Measurements from ENCODE around the gene NBPF4. TPM values are rescaled to one million over a fixed set of nuclear protein-coding genes. Genes with fewer than 3 reads are reported as not detected.

The NBPF4 gene
- total RNA-seq, 1 donor, result under 0.01 TPM

GRCh38 chr1:108199781-108200686, 43.8 kb downstream of the NBPF4 start, which contains the start of gene SLC25A24:
TSS of gene SLC25A24 (minus strand) at chr1:108200343. CDS start at chr1:108200138, 205 bp downstream.
- peak within 1 kb of the TSS; percentile 94 for H3K4me3 ChIP-seq (ENCODE audit: low read depth, low read length)
- TF ChIP-seq CTCF (IDR thresholded peaks at IDR 0.05; ENCODE audit: insufficient read depth, low read depth, low read length), result no peak
- DNase-seq (ENCODE audit: low read depth), result peak; percentile 81

GRCh38 chr1:108199201-108199691, 44.6 kb downstream of the NBPF4 start:
- TF ChIP-seq CTCF (IDR thresholded peaks at IDR 0.05; ENCODE audit: insufficient read depth, low read depth, low read length), result no peak
- peak; percentile 30 for DNase-seq (ENCODE audit: low read depth)
- peak overlapping the region; percentile 94 for H3K4me3 ChIP-seq (ENCODE audit: low read depth, low read length)

GRCh38 chr1:108194051-108194450, 49.8 kb downstream of the NBPF4 start:
- DNase-seq (ENCODE audit: low read depth), result no peak
- H3K4me3 ChIP-seq (ENCODE audit: low read depth, low read length), result no peak overlapping the region
- TF ChIP-seq CTCF (IDR thresholded peaks at IDR 0.05; ENCODE audit: insufficient read depth, low read depth, low read length), result no peak

GRCh38 chr1:108193333-108193732, 50.5 kb downstream of the NBPF4 start:
- H3K4me3 ChIP-seq (ENCODE audit: low read depth, low read length), result no peak overlapping the region
- no peak for TF ChIP-seq CTCF (IDR thresholded peaks at IDR 0.05; ENCODE audit: insufficient read depth, low read depth, low read length)
- DNase-seq (ENCODE audit: low read depth), result no peak

GRCh38 chr1:108192581-108192980, 51.3 kb downstream of the NBPF4 start:
- TF ChIP-seq CTCF (IDR thresholded peaks at IDR 0.05; ENCODE audit: insufficient read depth, low read depth, low read length), result no peak
- no peak for DNase-seq (ENCODE audit: low read depth)
- H3K4me3 ChIP-seq (ENCODE audit: low read depth, low read length), result no peak overlapping the region

GRCh38 chr1:108190686-108191416, 53.0 kb downstream of the NBPF4 start:
- H3K4me3 ChIP-seq (ENCODE audit: low read depth, low read length), result no peak overlapping the region
- no peak for TF ChIP-seq CTCF (IDR thresholded peaks at IDR 0.05; ENCODE audit: insufficient read depth, low read depth, low read length)

More at GRCh38 chr1:108190686-108191416, 53.0 kb downstream of the NBPF4 start:
- no peak for DNase-seq (ENCODE audit: low read depth)
